Effector CD4-positive, alpha-beta T cell (primary cell): Measurements from ENCODE around the gene KATNA1.

ENCODE experiments used
- DNase-seq: peaks from one replicate; pipeline ENCODE4 v3.0.0-alpha.2; 2020

KATNA1 gene

DNA sequence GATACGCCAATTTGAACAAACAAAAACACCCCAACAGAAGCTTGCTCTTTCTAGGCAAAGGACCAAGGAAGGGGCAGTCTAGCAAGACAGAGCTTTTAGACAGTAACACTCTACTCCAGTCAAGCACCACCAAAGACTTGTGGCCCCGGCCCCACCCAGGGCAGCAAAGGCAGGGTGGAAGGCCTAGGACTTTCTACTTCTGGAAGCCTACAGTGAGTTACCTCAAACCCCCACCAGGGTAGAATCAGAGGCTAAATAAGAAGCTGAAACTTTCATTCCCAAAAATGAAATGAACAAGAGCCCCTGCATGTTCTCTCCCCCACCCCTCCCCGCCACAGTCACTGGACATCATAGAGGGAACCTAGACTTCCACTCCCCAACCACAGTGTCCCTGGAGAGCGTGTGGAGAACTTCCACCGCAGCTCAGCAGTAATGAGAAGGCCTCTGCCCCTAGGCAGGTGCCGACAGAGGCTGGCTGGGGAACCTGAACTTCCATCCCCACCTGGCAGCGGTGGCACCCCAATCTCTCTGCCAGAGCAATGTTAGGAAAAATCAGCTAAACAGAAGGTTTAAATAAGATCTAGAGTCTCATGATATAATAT is 40.0 kb downstream of the KATNA1 start:
- no peak for DNase-seq

DNA sequence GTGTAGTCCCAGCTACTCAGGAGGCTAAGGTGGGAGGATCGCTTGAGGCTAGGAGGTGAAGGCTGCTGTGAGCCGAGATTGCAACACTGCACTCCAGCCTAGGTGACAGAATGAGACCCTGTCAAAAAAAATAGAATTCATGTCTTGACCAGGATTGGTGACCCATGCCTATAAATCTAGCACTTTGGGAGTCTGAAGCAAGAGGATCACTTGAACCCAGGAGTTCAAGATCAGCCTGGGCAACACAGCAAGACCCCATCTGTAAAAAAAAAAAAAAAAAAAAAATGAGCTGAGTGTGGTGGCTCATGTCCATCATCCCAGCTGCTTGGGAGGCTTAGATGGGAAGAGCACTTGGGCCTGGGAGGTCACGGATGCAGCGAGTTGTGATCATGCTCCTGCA is 48.0 kb downstream of the KATNA1 start:
- no peak for DNase-seq

DNA sequence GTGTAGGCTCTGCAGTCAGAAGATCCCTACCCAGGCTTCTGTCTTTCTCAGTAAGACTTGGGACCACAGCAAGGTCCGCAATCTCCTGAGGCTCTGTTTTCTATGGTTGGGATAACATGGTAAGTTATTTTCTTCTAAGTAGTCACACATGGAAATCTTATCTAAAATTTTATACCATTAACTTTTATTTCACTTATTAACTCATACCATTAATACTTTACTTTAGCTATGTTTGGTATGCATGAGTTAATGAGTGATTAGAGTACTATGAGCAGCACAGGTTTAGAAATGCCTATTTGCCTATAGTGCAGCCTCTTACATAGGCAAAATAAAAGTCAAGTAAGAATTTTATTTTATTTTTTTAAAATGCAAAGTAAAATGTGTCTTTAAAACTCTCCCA is 55.1 kb downstream of the KATNA1 start:
- DNase-seq, result no peak

DNA sequence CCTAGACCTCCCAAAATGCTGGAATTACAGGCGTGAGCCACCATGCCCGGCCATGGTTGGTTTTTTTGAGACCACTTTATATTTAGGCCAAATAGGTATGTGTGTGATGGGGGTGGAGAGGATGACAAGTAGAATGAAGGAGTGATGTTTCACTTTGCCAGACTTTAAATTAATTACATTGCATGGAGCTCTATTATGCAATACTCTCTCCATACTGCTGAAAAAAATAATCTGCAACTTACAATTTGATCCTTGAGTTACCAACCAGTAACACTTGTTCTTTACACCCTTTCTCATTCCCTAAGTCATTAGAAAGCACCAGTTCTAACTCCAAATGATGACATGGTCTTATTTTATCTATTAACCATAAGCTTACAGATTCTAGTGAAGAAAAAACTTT is 55.5 kb downstream of the KATNA1 start:
- DNase-seq, result no peak

DNA sequence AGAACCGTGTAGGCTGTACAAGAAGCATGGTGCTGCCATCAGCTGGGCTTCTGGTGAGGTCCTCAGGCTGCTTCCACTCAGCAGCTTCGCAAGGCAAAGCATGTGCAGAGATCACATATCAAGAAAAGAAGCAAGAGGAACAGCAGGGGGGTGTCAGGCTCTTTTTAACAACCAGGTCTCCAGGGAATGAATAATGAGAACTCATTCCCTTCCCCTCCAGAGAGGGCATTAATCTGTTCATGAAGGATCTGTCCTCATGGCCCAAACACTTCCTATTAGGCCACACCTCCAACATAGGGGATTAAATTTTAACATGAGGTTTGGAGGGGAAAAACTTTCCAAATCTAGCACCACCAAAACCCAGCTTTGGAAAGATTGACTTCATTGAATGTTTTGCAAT is 62.4 kb downstream of the KATNA1 start:
- DNase-seq, result no peak

DNA sequence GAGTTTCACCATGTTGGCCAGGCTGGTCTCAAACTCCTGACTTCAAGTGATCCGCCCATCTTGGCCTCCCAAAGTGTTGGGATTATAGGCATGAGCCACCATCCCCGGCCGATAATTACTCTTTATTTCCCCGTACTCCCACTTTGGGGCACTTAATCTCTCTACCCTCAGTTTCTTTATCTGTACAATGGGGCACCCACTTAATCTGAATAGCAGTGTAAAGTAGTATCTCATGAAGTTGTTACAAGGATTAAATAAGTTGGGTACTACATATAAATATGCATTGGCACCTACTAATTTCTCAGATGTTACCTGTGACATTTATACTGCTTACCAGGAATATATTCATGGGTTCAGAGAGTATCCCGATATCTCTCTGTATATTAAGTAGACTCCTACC is 67.2 kb downstream of the KATNA1 start:
- no peak for DNase-seq

DNA sequence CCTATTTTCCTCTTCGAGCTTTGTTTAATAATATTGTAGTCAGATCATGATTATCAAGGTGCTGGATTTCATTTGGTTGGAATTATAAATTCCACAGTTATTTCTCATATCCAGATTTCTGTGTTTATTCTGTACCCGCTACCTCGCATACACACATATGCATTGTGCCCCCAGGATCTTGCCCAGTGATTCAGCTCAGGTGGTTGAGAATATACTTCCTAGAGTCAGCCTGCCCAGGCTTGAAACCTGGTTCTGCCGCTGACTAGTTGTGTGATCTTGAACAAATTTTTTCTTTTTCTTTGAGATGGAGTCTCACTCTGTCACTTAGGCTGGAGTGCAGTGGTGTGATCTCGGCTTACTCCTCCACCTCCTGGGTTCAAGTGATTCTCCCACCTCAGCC is 67.6 kb downstream of the KATNA1 start:
- DNase-seq, result no peak

DNA sequence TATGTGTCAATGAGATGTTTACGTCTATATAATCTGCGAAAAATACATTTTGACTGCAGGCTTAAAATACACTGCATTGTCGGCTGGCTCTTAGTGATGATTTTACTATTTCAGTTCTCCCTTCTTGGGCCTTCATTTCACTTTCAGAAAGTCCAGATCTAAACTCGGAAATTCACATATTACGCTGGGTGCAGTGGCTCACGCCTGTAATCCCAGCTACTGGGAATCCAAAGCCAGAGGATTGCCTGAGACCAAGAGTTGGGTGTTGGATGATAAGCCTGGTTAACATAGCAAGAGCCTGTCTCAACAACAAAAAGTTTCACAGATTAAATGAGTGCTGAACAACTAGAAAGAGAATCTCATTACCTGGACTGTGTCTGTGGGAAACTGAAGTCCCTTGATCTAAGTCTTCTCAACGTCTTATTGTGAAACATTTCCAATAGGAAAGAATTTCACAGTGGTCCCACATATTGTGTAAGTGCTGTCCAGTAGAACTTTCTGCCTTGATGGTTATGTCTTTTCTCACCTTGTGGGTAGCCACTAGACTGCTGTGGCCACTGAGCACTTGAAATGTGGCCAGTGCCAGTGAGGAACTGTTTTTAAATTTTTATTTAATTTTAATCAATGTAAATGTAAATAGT is 80.4 kb downstream of the KATNA1 start:
- DNase-seq, result no peak

DNA sequence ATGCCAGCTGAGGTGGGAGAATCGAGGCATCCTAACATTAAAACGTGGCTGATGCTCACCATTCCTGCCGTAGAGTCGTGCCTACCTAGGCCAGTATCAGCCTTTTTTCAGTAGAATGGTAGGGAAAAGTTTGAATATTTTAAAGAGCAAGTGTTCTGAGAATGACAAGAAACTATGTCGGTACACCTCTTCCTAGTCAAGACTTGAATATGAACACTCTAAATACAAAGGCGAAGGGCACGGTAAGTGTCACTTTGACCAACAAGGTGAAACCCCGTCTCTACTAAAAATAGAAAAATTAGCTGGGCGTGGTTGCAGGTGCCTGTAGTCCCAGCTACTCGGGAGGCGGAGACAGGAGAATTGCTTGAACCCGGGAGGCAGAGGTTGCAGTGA is 81.3 kb downstream of the KATNA1 start:
- DNase-seq, result no peak

DNA sequence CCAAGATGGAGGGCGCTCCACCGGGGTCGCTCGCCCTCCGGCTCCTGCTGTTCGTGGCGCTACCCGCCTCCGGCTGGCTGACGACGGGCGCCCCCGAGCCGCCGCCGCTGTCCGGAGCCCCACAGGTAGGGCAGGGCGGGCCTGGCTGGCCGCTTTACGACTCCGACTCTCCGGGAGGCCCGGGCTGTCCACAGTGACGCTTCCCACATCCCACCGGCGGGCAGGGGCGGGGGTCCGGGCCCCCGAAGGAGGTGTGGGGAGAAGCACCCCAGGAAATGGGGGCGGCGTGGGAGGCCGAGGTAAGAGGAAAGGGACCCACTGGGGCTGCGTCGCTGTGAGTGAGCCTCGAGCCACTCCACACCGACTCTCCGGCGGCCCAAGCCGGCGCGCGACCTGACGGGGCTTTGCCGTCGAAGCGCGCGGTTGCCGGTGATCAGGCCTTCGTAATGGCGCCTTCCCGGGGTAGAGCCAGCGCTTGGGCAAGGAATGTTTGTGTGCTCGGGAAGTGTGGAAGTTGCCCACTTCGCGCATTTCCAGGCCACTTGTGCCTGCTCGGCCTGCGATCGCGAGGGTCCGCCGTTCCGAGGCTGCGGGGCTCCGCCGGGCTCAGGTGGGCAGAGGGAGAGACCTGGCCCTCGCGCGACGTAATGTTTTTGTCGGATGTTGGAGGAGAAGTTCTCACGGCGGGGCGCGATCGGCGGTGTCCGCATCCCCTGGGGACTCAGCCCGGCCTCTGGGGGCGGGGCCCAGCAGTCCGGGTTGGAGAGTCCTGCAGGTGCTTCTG is 81.9 kb downstream of the KATNA1 start:
- DNase-seq, result peak; percentile 30

DNA sequence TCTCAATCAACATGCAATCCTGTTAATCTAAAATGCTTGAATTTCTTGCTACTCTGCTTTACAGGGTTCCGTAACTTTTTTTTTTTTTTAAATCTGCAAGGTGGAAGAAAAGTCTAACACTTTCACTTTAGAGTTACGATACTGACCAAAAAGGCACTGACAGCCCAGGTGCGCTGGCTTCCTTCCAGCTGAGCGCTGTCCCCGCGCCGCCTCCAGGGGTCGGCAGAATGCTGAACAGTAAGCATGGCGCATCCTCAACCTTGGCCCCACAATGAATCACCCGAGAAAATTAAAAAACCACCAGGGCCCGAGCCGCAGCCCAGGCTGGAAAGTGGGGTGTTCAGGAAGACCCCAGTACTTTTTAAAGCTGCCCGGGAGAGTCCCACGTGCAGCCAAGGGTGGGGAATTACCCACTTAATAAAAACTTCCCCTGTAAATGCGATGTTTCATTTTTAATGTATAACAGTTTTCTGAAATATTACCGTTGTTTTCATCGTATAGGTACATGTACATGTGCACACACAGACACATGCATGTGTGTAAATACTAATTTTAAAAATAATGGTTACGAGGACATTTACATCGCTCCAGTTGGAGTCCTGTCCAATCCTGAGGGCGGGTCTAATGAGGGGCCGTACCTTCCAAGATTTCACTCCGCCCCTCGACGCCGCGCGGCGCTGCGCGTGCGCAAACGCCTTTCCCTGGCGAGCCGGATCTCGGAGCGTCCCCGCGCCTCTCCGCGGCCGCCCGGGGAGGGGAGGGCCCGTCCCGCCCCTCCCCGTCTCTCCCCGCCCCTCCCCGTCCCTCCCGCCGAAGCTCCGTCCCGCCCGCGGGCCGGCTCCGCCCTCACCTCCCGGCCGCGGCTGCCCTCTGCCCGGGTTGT is 82.7 kb downstream of the KATNA1 start, which contains the start of gene GINM1:
GINM1 (plus strand) TSS at position 849 of the 883 bp plus-strand sequence. CDS start 40 bp downstream, outside the sequence.
- peak; percentile 90 for DNase-seq

DNA sequence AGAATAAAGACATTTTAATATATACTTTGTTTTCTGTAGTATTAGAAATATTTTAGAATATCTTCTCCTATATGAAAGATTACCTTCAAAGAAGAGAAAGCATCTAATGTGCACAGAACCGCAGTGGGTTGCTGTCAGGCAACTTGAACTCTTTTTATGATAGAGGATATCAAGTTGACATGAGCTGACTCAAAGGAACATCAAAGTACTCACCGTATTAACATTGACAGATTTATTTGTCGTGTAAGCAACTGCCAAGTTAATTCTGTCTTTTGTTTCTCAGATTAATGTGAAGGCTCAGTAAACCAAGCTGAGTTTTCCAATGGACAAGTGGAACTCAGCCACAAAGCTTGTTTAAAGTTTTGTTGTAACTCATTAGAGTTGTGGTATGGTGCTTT is 84.6 kb downstream of the KATNA1 start:
- DNase-seq, result no peak

DNA sequence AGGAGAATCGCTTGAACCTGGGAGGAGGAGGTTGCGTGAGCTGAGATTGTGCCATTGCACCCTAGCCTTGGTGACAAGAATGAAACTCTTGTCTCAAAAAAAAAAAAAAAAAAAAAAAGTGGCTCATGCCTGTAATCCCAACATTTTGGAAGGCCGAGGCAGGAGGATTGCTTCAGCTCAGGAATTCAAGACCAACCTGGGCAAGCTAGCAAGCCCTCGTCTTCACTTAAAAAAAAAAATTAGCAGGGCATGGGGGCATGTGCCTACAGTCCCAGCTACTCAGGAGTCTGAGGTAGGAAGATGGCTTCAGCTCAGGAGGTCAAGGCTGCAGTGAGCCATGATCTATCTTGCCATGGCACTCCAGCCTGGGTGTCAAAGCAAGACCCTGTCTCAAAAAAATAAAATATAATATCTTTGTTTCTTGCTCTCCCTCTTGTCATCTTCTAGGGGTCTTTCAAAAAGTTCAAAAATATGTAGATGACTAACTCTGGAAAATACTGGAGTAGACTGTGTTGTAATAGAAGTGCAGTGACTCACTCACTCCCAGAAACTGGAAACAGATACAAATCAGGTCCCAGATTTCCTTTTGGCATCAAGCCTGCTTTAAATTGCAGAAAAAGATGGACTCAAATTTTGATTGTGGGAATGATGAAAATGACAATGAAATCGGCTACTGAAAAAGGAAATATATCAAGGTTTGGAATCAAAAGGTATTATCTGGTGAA is 85.1 kb downstream of the KATNA1 start:
- DNase-seq, result no peak

DNA sequence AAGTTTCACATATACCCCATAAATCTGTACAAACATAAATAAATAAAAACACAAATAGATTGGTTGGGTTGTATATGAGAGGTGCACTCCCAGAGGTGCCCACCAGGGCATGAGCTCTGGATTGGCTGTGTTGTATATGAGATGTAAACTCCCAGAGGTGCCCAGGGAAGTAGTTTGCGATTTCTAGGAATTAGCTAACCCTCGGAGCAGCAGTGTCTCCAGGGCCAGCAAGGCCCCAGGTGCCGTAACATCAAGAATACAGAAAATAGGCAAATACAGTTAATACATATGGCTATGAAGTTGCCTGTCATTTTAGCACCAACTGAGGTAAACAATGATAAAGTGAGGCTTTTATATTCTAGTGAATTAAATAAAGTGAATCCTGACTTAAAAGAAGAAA is 87.8 kb downstream of the KATNA1 start:
- no peak for DNase-seq

DNA sequence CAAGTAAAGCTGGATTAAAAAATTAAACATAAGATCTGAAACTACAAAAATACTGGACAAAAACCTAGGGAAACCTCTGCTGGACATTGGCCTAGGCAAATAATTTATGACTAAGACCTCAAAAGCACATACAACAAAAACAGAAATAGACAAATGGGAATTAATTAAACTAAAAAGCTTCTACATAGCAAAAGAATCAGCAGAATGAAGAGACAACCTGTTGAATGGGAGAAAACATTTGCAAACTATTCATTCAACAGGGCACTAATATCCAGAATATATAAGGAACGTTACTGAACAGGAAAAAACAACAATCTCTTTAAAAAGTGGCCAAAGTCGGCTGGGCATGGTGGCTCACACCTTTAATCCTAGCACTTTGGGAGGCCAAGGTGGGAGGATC is 89.1 kb downstream of the KATNA1 start:
- DNase-seq, result no peak

DNA sequence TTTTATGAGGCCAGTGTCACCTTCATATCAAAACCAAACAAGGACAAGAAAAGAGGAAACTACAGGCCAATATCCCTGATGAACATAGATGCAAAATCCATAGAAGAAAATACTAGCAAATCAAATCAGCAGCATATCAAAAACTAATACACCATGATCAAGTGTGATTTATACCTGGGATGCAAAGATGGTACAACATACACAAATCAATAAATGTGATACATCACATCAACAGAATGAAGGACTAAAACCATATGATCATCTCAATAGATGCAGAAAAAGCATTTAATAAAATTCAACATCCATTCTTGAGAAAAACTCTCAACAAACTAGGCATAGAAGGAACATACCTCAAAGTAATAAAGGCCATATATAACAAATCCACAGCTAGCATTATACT is 90.5 kb downstream of the KATNA1 start:
- DNase-seq, result no peak

DNA sequence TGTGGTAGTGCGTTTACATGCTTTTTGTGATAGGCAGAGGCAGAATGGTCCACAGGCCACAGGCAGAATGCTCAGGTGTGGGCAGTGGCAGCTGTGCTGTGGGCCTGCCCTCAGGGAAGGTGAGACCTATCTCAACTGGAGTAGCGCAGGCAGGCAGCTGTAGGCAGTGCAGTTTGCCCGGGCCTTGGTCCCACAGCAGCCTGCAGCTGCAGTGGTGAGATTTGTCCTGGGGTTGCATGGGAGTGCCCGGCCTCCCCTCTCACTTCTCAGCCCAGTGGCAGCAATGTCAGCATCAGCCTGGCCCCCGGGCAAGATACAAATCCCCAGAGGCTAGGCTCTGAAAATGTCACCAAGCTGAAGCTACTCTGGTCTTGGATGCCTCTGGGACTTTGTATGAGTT is 96.6 kb downstream of the KATNA1 start:
- no peak for DNase-seq

DNA sequence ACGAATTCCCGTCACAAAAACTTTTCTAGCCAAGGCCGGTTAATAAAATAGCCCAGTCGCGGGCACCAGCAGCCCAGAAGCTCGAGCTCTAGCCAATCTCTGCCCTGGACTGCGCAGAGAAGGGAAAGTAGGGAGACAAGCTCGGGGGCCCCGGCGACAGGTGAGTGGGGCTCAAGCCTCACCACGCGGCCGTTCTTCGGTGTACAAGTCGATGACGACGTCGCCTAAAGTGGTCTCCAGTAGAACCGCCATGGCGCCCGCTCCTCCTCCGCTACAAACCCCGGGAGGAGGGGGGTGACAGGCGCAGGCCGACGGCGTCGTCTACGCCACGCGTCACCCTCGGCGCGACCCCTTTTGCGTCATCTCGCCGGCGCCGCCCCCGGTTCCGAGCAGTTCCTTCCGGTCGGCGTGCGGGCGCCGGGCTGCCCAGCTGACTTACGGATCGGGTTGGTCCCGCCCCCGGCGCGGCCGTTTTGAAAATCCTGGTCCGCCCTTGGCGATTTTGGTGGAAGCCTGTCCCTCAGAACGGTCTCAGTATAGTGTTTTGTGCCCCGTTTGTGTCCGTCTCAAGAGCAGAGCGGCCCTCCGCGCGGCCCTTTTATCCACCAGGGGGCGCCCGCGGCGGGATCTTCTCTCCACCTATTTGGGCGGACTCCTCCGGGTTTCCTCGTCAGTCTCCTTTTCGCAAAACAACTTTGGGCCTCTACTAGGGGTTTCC is 102.6 kb downstream of the KATNA1 start, which contains the start of gene PPIL4:
PPIL4 (minus strand) TSS at position 290 of the 718 bp plus-strand sequence; CDS start at position 252, 38 bp downstream.
- DNase-seq, result peak; percentile 95

DNA sequence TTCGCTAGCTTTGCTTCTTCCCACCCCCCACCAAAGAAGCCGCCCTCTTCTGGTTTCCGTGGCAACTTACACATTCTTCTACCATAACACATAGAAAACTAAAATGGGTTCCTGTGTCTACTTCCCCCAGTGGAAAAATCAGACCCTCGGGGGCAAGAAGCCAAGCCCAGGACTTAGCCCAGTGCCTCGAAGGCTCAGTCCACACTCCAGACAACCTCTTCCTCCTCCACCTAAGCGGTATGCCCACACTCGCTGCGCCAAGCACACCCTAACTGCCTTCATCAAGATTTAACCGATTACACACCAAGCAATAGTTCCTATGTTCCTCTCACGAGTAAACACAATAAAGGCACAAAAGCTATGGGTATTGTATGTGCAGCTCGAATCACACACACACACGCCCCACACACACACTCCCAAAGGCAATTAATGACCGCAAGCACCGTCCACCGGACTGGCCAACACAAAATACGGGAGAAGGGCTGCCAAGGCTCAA is 103.2 kb downstream of the KATNA1 start:
- peak; percentile 64 for DNase-seq
